Urinary bladder (tissue), 4 donors: ENCODE results near the gene LHX4. TPM values are rescaled to one million over a fixed set of nuclear protein-coding genes. Genes with fewer than 3 reads are reported as not detected.

Experiments used
- DNase-seq: peaks from one replicate; pipeline ENCODE4 v3.0.0-alpha.2; 2015; ENCODE audit errors: extremely low spot score
- H3K27ac ChIP-seq: one replicate; pipeline ENCODE4 v1.5.1; 2013; ENCODE audit warnings: low read depth, mild to moderate bottlenecking, moderate library complexity
- H3K36me3 ChIP-seq: one replicate; pipeline ENCODE4 v1.6.1; 2013; ENCODE audit warnings: mild to moderate bottlenecking, moderate library complexity; ENCODE audit not compliant: insufficient read depth
- H3K4me1 ChIP-seq: one replicate; pipeline ENCODE4 v1.6.1; 2013; ENCODE audit warnings: mild to moderate bottlenecking, moderate library complexity; ENCODE audit not compliant: insufficient read depth
- H3K4me3 ChIP-seq: one replicate; pipeline ENCODE4 v1.5.1; 2013; ENCODE audit warnings: low read depth, low read length
- WGBS: extraction: QIAGEN DNeasy Blood & Tissue Kit; methylation state at CpG from one replicate; pipeline ENCODE4 v1.1.7; 2013; 5-methylcytosine and 5-hydroxymethylcytosine counted together
- polyA plus RNA-seq: library from polyadenylated mRNA; stranded (reverse); fragments of 200-250 nt; gene quantifications from one replicate; pipeline ENCODE4 v1.2.3, GENCODE V29; 2013
- total RNA-seq: library from RNA; depleted of rRNA; stranded (reverse); fragments of >200 nt; gene quantifications from one replicate; pipeline ENCODE4 v1.2.3, GENCODE V29; 2014
- donor health status: healthy with polysubstance abuse.
- donor health status: healthy.

LHX4 gene
- total and polyA plus RNA-seq, 2 donors, result 0.03 TPM; not detected in 1

DNA sequence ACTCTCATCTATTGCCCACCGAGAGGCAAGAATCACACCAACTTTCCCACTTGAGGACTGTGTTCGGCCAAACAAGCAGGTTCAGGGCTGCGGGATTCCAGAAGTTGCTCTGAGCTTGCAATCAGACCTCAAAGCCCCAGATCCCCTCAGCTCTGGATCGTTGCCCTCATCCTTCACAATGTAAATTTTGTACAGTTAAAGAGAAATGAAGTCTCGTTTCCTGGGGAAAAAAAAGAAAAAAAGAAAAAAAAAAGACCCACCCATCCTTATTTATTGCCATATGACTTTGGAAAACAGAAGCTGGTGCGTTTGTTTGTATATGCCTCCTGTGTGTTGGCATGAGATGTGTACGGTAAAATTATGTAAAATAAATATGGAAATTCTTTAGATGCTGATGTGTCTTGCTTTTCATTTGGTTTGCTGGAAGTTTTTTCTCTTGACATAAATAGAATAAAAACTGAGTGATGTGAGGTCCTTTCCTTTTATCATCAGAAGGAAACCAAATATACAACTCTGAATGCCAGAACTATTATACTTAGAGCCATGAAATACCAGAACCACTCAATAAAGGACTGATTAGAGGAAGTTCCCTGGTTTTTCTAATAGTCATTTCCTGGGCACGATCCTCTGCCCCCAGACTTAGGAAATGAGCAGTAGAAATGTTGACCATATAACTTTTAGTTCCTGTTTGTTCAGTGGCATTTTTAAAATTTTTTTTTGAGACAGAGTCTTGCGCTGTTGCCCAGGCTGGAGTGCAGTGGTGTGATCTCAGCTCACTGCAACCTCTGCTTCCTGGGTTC lies 48.7 kb downstream of the LHX4 start:
- H3K27ac ChIP-seq, result no peak overlapping the region
- peaks cover 3% of the 10 kb centered on the region for H3K36me3 ChIP-seq
- no peak for DNase-seq
- no peak overlapping the region for H3K4me3 ChIP-seq
- H3K4me1 ChIP-seq, result no peaks in the 10 kb centered on the region
- 76% methylated on average over 9 of the region's 9 CpGs for WGBS

DNA sequence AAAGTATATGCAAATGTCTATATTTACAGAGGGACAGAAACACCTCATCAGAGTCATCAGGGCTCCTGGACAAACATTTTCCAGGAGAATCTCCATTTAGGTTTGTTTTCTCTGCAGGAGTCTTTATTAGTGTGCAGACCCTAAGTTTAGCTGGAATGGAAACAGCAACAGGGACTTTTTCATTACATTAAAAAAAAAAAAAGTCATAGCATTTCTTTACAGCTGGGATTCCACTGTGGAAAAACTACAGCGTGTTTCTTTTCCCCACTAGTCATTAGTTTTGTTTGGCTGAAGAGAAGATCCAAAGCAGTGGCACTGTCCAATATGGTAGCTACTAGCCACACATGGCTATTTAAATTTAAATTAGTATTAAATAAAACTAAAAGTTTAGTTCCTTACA lies 49.6 kb downstream of the LHX4 start:
- no peak for DNase-seq
- no peak overlapping the region for H3K4me3 ChIP-seq
- H3K36me3 ChIP-seq, result peaks cover 3% of the 10 kb centered on the region
- no peaks in the 10 kb centered on the region for H3K4me1 ChIP-seq
- 98% methylated on average over 1 of the region's 1 CpG for WGBS
- no peak overlapping the region for H3K27ac ChIP-seq

DNA sequence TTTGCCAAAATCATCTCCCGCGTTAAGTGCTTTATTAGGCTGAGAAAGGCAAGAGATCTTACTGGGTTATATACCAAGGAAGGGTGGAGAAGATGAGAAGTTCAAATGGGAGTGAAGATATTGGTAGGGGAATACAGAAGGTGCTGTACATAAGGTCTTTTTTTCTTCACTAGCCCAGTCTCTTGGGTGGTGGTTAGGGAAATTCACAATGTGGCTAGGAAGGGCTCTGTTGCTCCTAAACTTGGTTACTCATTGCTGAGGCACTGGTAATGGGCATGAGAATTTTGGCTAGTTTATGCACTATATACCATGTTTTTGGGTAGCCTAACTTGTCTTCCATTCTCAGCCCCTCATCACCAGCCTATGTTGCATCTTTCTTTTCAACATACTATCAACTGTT lies 50.6 kb downstream of the LHX4 start:
- 95% methylated on average over 2 of the region's 2 CpGs for WGBS
- Histone ChIP-seq H3K27ac (no peak overlapping the region), H3K4me3 (no peak overlapping the region), H3K4me1 (no peaks in the 10 kb centered on the region), H3K36me3 (no peaks in the 10 kb centered on the region)
- no peak for DNase-seq

DNA sequence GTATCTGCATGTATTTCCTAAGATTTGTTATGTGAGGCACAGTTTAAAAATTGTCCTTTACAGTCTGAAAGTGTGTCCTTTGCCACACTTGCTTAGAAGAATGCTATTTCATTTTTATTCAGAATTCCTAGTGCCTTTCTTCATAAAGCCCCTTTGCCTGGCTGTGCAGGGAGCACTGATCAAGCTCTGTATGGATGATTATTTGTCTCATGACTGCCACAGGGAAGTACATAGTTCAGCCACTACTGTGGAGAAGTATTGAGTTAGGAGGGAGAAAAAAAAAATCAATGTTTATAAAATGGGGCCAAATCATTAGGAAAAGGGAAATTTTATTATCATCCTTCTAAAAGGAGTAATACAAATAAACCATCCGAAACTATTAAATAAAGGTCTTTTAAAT lies 51.4 kb downstream of the LHX4 start:
- WGBS, result 66% methylated on average over 1 of the region's 1 CpG
- no peak for DNase-seq
- H3K36me3 ChIP-seq, result no peaks in the 10 kb centered on the region

DNA sequence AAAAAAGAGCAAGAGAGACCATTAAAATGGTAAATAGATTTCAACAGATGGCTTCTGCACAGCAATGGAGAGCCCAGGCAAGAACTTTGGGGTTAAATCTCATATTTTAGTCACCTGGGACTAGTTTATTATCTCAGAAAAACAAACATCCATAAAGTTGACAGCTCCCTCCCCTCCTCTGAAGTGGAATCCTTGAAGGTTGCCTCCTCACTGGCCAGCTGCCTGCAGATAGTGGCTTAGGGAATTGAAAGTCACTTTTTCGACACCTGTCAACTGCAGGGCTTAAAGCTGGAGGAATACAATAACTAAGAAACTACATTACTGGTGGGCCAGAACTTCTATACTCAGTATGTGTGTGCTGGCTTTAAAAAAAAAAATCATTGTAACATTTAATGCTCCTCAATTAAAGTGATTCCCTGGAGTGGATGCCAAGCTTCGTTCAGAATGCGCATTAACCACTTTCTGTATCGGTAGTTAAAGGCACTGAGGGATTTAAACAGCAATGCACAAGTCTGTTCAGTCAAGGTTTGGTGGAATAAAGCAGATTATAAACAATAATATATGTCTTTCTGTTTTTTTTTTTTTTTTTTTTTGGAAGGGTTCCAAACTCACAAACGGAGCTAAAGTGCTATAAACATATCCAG lies 52.5 kb downstream of the LHX4 start:
- WGBS, result 69% methylated on average over 5 of the region's 5 CpGs
- H3K27ac ChIP-seq, result no peak overlapping the region
- no peaks in the 10 kb centered on the region for H3K4me1 ChIP-seq
- no peak for DNase-seq
- H3K36me3 ChIP-seq, result no peaks in the 10 kb centered on the region
- no peak overlapping the region for H3K4me3 ChIP-seq

More for the DNA sequence above, 51.4 kb downstream of the LHX4 start:
- Histone ChIP-seq H3K27ac (no peak overlapping the region), H3K4me1 (no peaks in the 10 kb centered on the region), H3K4me3 (no peak overlapping the region)

DNA sequence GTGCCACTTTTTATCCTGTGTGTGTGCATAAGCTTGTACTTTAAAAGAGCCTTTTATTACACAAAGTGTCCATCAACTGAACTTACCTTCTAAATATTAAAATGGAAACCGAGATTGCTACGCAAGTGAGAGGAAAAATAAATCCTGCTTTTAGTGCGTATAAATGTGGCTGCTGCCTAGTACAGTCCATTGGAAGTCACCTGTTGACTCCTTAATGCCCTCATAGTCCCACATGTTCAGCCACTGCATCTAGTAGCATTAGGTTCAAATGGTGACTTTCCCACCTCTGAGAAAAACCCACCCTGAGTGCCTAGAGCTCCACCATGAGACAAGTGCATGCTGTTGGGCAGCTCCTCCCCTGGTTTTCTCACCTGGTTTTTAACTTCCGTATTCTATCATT lies 53.0 kb downstream of the LHX4 start:
- WGBS, result 84% methylated on average over 4 of the region's 4 CpGs
- H3K4me1 ChIP-seq, result no peaks in the 10 kb centered on the region
- H3K27ac ChIP-seq, result no peak overlapping the region
- no peaks in the 10 kb centered on the region for H3K36me3 ChIP-seq
- DNase-seq, result no peak
- H3K4me3 ChIP-seq, result no peak overlapping the region

DNA sequence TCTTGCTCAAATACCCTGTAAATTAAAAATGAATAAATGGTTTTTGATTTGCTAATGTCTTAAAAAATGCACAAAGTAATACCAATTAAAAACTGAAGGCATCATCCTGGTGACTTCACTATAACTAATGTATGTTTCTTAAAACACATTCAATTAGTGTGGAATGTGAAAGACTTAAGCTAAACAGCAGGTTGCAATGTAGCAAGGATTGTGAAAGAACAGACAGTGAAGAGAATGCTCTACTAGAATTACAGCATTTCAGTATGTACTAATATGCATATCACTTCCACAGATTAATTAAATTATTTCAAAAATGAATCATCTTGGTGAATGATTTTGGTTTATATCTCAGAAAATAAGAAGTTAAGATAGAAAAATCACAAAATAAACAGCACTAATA lies 56.4 kb downstream of the LHX4 start:
- H3K36me3 ChIP-seq, result no peaks in the 10 kb centered on the region
- no peak for DNase-seq
- H3K27ac ChIP-seq, result no peak overlapping the region
- no peaks in the 10 kb centered on the region for H3K4me1 ChIP-seq
- no peak overlapping the region for H3K4me3 ChIP-seq

DNA sequence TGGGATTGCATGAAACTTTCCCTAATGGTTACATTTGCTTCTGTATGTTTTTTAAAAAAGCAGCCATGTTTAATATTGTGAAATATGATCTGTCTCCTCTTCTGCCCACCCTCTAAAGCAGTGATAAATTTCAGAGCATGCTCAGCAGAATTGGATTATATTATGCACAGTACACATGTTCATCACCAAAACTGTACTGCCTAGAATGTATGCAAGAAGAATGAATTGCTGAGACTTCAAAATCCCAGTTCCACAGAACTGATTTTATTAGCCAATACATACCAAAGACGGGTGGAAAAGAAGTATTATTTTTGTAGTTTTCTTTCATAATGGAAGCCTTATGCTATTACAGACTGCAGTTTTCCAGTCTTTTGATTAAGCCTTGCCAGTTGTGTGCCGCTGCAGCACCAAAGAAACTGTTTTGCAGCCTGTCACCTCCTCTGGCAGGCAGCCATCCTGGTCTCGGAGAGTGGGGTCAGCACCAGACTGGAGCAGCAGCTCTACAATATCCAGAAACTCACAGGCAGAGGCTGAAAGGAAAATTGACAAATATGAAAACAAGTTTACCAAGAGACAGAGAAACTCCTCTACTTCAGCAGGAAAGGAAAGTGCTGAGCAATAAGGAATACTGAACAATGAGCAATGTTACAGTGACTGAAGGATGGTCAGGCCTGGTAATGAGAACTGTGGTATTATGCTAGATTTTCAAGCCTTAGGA lies 58.1 kb downstream of the LHX4 start:
- H3K4me1 ChIP-seq, result no peaks in the 10 kb centered on the region
- H3K4me3 ChIP-seq, result no peak overlapping the region
- no peak for DNase-seq
- no peak overlapping the region for H3K27ac ChIP-seq
- 51% methylated on average over 3 of the region's 3 CpGs for WGBS
- no peaks in the 10 kb centered on the region for H3K36me3 ChIP-seq

DNA sequence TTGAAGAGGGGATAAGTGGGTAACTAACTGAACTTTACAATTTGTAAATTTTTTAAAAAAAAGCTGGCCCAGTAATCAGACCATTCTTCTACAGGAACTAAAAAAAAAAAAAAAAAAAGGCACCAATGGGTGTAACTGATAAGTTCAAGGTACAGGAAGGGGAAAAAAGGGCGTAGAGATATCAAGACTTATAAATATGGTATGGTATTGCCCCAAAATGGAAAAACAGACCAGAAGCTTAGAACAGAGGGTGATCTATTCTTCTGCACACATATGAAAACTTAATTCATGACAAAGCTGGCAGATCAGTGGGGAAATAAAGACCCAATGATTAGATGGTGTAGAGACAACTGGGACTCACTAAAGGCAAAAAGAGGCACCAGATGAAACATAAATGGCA lies 58.9 kb downstream of the LHX4 start:
- H3K36me3 ChIP-seq, result no peaks in the 10 kb centered on the region
- DNase-seq, result no peak
- H3K4me3 ChIP-seq, result no peak overlapping the region
- H3K27ac ChIP-seq, result no peak overlapping the region
- 85% methylated on average over 1 of the region's 1 CpG for WGBS
- H3K4me1 ChIP-seq, result no peaks in the 10 kb centered on the region

DNA sequence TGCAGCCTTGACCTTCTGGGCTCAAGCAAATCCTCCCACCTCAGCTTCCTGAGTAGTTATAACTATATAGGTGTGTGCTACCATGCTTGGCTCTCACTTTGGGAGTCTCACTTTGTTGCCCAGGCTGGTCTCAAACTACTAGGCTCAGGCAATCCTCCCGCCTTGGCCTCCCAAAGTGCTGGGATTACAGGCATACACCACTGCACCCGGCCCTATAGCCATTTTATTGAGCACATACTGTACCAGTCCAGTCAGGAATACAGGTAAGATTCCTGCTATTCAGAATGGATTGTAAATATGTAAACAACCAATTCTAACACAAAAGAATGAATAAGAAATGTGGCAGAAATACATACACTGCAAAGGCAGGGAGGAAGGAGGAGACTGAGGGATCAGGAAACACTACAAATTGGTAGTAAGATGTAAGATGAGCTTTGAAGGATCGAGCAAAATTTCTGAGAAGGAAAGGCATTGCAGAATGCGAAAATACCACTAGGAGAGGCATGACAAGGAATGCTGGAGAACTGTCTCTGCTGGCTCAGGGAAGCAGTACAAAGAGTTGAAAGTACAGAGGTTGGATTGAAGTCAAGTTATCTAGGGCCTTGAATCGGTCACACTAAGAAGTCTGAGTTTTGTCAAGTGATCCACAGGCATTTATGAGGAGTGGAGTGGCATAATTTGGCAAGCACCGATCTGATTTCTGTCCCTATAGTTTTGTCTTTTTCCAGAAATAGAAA lies 60.4 kb downstream of the LHX4 start:
- Histone ChIP-seq H3K27ac (no peak overlapping the region), H3K36me3 (no peaks in the 10 kb centered on the region), H3K4me3 (no peak overlapping the region), H3K4me1 (no peaks in the 10 kb centered on the region)
- DNase-seq, result no peak
- WGBS, result 77% methylated on average over 6 of the region's 6 CpGs

DNA sequence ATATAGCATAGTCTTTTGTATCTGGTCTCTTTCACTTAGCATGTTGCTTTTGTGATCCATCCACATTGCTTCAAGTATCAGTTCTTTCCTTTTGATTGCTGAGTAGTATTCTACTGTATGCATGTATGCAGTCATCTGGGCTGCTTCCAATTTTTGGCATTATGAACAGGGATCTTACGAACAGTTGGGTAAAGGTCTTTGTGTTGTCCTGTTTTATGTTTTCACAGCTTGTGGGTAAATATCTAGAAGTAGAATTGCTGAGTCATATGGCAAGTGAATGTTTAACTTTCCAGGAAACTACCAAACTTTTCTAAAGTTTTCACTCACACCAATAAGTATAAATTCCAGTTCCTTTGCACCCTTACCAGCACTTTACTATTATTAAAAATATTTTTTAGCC lies 60.9 kb downstream of the LHX4 start:
- 80% methylated on average over 1 of the region's 1 CpG for WGBS
- H3K36me3 ChIP-seq, result no peaks in the 10 kb centered on the region
- no peak for DNase-seq
- no peak overlapping the region for H3K4me3 ChIP-seq
- no peak overlapping the region for H3K27ac ChIP-seq
- H3K4me1 ChIP-seq, result no peaks in the 10 kb centered on the region

DNA sequence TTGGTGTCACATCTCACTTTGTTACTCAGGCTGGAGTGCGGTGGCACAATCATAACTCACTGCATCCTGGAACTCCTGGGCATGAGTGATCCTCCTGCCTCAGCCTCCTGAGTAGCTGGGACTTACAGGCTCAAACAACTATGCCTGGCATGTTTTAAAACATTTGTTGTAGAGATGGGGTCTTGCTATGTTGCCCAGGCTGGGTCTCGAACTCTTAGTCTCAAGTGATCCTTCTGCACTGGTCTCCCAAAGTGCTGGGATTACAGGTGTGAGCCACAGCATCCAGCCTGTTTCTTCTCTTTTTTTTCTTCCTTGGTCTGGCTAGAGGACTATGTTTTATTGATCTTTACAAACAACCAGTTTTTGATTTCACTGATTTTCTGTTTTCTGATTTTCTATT lies 64.6 kb downstream of the LHX4 start:
- WGBS, result 97% methylated on average over 2 of the region's 2 CpGs
- DNase-seq, result no peak
- H3K27ac ChIP-seq, result no peak overlapping the region
- H3K36me3 ChIP-seq, result no peaks in the 10 kb centered on the region
- H3K4me1 ChIP-seq, result no peaks in the 10 kb centered on the region
- H3K4me3 ChIP-seq, result no peak overlapping the region

DNA sequence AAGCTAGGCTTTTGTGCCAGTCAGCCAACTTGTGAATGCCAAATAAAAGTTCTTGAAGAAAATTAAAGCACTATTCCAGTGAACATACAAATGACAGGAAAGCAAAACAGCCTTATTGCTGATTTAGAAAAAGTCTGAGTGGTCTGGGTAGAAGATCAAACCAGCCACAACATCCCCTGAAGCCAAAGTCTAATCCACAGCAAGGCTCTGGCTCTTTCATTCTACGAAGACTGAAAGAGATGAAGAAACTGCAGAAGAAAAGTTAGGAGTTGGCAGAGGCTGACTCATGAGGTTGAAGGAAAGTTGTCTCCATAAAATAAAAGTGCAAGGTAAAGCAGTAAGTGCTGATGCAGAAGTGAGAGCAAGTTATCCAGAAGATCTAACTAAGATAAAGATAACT lies 65.9 kb downstream of the LHX4 start:
- no peak overlapping the region for H3K4me3 ChIP-seq
- DNase-seq, result no peak
- no peaks in the 10 kb centered on the region for H3K36me3 ChIP-seq
- WGBS, result 96% methylated on average over 1 of the region's 1 CpG
- no peak overlapping the region for H3K27ac ChIP-seq
- H3K4me1 ChIP-seq, result no peaks in the 10 kb centered on the region
